ENCODE data around the gene PRDX1.
A peak's percentile ranks its signal among the peaks of the same experiment; 100 is the strongest.
"Not testable (repeated sequence)": the region's sequence is repeated elsewhere in the genome, so short reads cannot be mapped to it uniquely, and the experiment has no call there.

The PRDX1 gene

DNA sequence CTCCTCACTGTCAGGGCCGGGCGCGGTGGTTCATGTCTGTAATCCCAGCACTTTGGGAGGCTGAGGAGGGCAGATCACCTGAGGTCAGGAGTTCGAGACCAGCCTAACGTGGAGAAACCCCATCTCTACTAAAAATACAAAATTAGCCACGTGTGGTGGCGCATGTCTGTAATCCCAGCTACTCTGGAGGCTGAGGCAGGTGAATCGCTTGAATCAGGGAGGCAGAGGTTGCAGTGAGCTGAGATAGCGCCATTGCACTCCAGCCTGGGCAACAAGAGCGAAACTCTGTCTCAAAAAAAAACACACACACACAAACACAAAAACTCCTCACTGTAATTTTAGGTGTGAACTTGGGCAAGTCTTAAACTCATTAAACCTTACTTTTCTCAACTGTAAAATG is 2.3 kb upstream of the PRDX1 start:
- not testable (repeated sequence) for H4K91ac ChIP-seq (ENCODE audit: low read depth, low read length); H3K14ac ChIP-seq (ENCODE audit: low read length); H3K4ac ChIP-seq (ENCODE audit: low read depth, low read length); H3K4me3 ChIP-seq (ENCODE audit: low read depth, low read length); H4K8ac ChIP-seq (ENCODE audit: low read depth, low read length); DNase-seq; H2AFZ ChIP-seq (ENCODE audit: insufficient read depth, low read length, poor library complexity); H3K27me3 ChIP-seq (ENCODE audit: insufficient read depth, low read length); H4K12ac ChIP-seq (ENCODE audit: low read depth, low read length); H2BK5ac ChIP-seq (ENCODE audit: low read depth, low read length, poor library complexity); H3K36me3 ChIP-seq (ENCODE audit: control insufficient read depth in 1 of 2, insufficient read depth in 2 of 2, low read length in 2 of 2); H3K9ac ChIP-seq (ENCODE audit: low read length); H3K4me2 ChIP-seq (ENCODE audit: low read length); H3K9me3 ChIP-seq (ENCODE audit: insufficient read depth, low read depth, low read length); H3K18ac ChIP-seq (ENCODE audit: low read length); H2BK12ac ChIP-seq (ENCODE audit: low read length); H2AK5ac ChIP-seq (ENCODE audit: low read length); H3K23ac ChIP-seq (ENCODE audit: low read length); H3K27ac ChIP-seq (ENCODE audit: low read depth, low read length)
- peaks cover 15% of the 10 kb centered on the region for H3K79me1 ChIP-seq (ENCODE audit: low read length)
- peaks cover 20% of the 10 kb centered on the region for H3K79me2 ChIP-seq (ENCODE audit: control insufficient read depth, insufficient read depth, low read length, poor library complexity)
- peak overlapping the region; percentile 18 for H2BK120ac ChIP-seq (ENCODE audit: insufficient read depth, low read length, poor library complexity)
- no CpG with 5 or more reads among the region's 10 CpGs for WGBS (ENCODE audit: extremely low coverage, insufficient coverage, insufficient read length)
- peaks cover 0 to 12% of the 10 kb centered on the region in 2 experiments for H3K4me1 ChIP-seq (ENCODE audit: control insufficient read depth in 1 of 2, insufficient read depth in 2 of 2, low read length in 2 of 2)

DNA sequence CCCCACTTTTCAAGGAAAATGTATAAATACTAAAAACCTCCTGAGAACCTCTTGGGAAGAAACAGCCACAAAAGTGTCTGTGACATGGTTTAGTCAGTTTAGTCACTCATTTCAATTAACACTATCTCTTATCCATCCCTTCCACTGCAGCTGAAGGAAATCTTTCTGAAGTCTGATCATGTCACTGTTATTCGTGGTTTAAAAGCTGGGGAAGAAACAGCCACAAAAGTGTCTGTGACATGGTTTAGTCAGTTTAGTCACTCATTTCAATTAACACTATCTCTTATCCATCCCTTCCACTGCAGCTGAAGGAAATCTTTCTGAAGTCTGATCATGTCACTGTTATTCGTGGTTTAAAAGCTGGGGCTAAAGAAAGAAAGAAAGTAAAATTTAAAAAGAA is 1.8 kb upstream of the PRDX1 start:
- H2BK5ac ChIP-seq (ENCODE audit: low read depth, low read length, poor library complexity) = not testable (repeated sequence)
- no CpG with 5 or more reads among the region's 2 CpGs for WGBS (ENCODE audit: extremely low coverage, insufficient coverage, insufficient read length)

DNA sequence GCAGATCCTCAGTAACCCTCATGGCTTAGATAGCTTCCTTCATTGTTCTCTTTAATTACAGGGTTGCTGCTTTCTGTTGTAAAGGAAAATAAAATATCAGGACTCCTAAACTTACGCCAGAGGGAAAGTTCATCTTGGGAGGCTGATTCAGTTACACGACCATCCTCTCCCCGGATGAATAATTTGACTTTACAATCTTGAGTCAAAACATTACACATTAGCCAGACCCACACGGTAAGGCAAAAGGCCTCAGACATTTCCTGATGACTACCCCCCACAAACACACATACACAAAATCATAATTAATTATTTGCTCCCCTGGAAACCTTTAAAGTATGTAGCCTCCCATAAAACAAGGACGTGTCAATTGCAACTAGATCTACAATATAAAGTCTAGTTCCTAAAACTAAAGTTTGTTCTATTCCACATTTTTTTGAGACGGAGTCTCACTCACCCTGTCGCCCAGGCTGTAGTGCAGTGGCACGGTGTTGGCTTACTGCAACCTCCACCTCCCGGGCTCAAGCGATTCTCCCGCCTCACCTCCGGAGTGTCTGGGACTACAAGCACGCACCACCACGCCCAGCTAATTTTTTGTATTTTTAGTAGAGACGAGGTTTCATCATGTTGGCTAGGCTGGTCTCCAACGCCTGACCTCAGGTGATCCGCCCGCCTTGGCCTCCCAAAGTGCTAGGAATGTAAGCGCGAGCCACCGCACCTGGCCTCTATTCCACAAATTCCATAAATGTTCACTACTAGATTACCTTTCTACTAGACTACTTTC is 830 bp upstream of the PRDX1 start:
- WGBS (ENCODE audit: extremely low coverage, insufficient coverage, insufficient read length) = no CpG with 5 or more reads among the region's 21 CpGs
- peak; percentile 80 to 82 for DNase-seq
- Histone ChIP-seq H2AK5ac (ENCODE audit: low read length) (peak overlapping the region; percentile 67), H3K4me3 (ENCODE audit: low read depth, low read length) (peak overlapping the region; percentile 52), H2BK12ac (ENCODE audit: low read length) (peak overlapping the region; percentile 43), H3K9ac (ENCODE audit: low read length) (peak overlapping the region; percentile 4), H3K79me1 (ENCODE audit: low read length) (peaks cover 15% of the 10 kb centered on the region), H4K91ac (ENCODE audit: low read depth, low read length) (peak overlapping the region; percentile 89), H2AFZ (ENCODE audit: insufficient read depth, low read length, poor library complexity) (peak overlapping the region; percentile 24), H3K36me3 (ENCODE audit: control insufficient read depth in 1 of 2, insufficient read depth in 2 of 2, low read length in 2 of 2) (peaks cover 3 to 4% of the 10 kb centered on the region in 2 experiments), H2BK120ac (ENCODE audit: insufficient read depth, low read length, poor library complexity) (peak overlapping the region; percentile 72), H3K18ac (ENCODE audit: low read length) (no peak overlapping the region), H3K9me3 (ENCODE audit: insufficient read depth, low read depth, low read length) (no peaks in the 10 kb centered on the region), H3K4ac (ENCODE audit: low read depth, low read length) (peak overlapping the region; percentile 87), H3K79me2 (ENCODE audit: control insufficient read depth, insufficient read depth, low read length, poor library complexity) (peaks cover 20% of the 10 kb centered on the region), H3K4me2 (ENCODE audit: low read length) (peak overlapping the region; percentile 83), H4K12ac (ENCODE audit: low read depth, low read length) (peak overlapping the region; percentile 92), H2BK5ac (ENCODE audit: low read depth, low read length, poor library complexity) (peak overlapping the region; percentile 91), H3K27ac (ENCODE audit: low read depth, low read length) (peak overlapping the region; percentile 85), H3K27me3 (ENCODE audit: insufficient read depth, low read length) (no peaks in the 10 kb centered on the region), H3K14ac (ENCODE audit: low read length) (peak overlapping the region; percentile 87), H3K4me1 (ENCODE audit: control insufficient read depth in 1 of 2, insufficient read depth in 2 of 2, low read length in 2 of 2) (peaks cover 0 to 12% of the 10 kb centered on the region in 2 experiments), H4K8ac (ENCODE audit: low read depth, low read length) (peak overlapping the region; percentile 90), H3K23ac (ENCODE audit: low read length) (no peak overlapping the region)

More for the DNA sequence above, 1.8 kb upstream of the PRDX1 start:
- H3K4me1 ChIP-seq (ENCODE audit: control insufficient read depth in 1 of 2, insufficient read depth in 2 of 2, low read length in 2 of 2) = peaks cover 0 to 12% of the 10 kb centered on the region in 2 experiments
- H3K79me1 ChIP-seq (ENCODE audit: low read length) = peaks cover 15% of the 10 kb centered on the region
- H3K14ac ChIP-seq (ENCODE audit: low read length); H3K4me2 ChIP-seq (ENCODE audit: low read length); H3K36me3 ChIP-seq (ENCODE audit: control insufficient read depth in 1 of 2, insufficient read depth in 2 of 2, low read length in 2 of 2); H3K27me3 ChIP-seq (ENCODE audit: insufficient read depth, low read length); H4K12ac ChIP-seq (ENCODE audit: low read depth, low read length); H2BK120ac ChIP-seq (ENCODE audit: insufficient read depth, low read length, poor library complexity); H4K91ac ChIP-seq (ENCODE audit: low read depth, low read length); H2BK12ac ChIP-seq (ENCODE audit: low read length); DNase-seq; H3K9me3 ChIP-seq (ENCODE audit: insufficient read depth, low read depth, low read length); H3K4me3 ChIP-seq (ENCODE audit: low read depth, low read length); H4K8ac ChIP-seq (ENCODE audit: low read depth, low read length); H2AFZ ChIP-seq (ENCODE audit: insufficient read depth, low read length, poor library complexity); H3K4ac ChIP-seq (ENCODE audit: low read depth, low read length); H3K27ac ChIP-seq (ENCODE audit: low read depth, low read length); H3K23ac ChIP-seq (ENCODE audit: low read length); H3K9ac ChIP-seq (ENCODE audit: low read length); H2AK5ac ChIP-seq (ENCODE audit: low read length); H3K18ac ChIP-seq (ENCODE audit: low read length): not testable (repeated sequence)
- peaks cover 20% of the 10 kb centered on the region for H3K79me2 ChIP-seq (ENCODE audit: control insufficient read depth, insufficient read depth, low read length, poor library complexity)

DNA sequence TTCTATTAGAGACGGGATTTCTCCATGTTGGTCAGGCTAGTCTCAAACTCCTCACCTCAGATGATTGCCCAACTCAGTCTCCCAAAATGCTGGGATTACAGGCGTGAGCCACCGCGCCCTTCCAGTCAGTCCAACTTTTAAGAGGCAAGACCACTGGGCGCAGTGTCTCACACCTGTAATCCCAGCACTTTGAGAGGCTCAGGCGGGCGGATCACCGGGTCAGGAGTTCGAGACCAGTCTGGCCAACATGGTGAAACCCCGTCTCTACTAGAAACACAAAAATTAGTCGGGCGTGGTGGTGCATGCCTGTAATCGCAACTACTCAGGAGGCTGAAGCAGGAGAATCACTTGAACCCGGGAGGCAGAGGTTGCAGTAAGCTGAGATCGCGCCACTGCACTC is 1.9 kb downstream of the PRDX1 start:
- Histone ChIP-seq H3K4me2 (ENCODE audit: low read length) (peak overlapping the region; percentile 15), H3K4ac (ENCODE audit: low read depth, low read length) (peak overlapping the region; percentile 91), H3K79me1 (ENCODE audit: low read length) (peaks cover 15% of the 10 kb centered on the region), H3K36me3 (ENCODE audit: control insufficient read depth in 1 of 2, insufficient read depth in 2 of 2, low read length in 2 of 2) (peaks cover 15 to 27% of the 10 kb centered on the region in 2 experiments), H3K4me1 (ENCODE audit: control insufficient read depth in 1 of 2, insufficient read depth in 2 of 2, low read length in 2 of 2) (peaks cover 0 to 12% of the 10 kb centered on the region in 2 experiments), H3K79me2 (ENCODE audit: control insufficient read depth, insufficient read depth, low read length, poor library complexity) (peaks cover 20% of the 10 kb centered on the region)
- not testable (repeated sequence) for H3K14ac ChIP-seq (ENCODE audit: low read length); H3K27me3 ChIP-seq (ENCODE audit: insufficient read depth, low read length); H2AFZ ChIP-seq (ENCODE audit: insufficient read depth, low read length, poor library complexity); H2BK5ac ChIP-seq (ENCODE audit: low read depth, low read length, poor library complexity); H3K4me3 ChIP-seq (ENCODE audit: low read depth, low read length); H3K9me3 ChIP-seq (ENCODE audit: insufficient read depth, low read depth, low read length); H3K9ac ChIP-seq (ENCODE audit: low read length); H3K23ac ChIP-seq (ENCODE audit: low read length); H4K8ac ChIP-seq (ENCODE audit: low read depth, low read length); H2AK5ac ChIP-seq (ENCODE audit: low read length); H3K18ac ChIP-seq (ENCODE audit: low read length); H2BK120ac ChIP-seq (ENCODE audit: insufficient read depth, low read length, poor library complexity); DNase-seq; H4K91ac ChIP-seq (ENCODE audit: low read depth, low read length); H3K27ac ChIP-seq (ENCODE audit: low read depth, low read length); H2BK12ac ChIP-seq (ENCODE audit: low read length); H4K12ac ChIP-seq (ENCODE audit: low read depth, low read length)
- WGBS (ENCODE audit: extremely low coverage, insufficient coverage, insufficient read length) = no CpG with 5 or more reads among the region's 16 CpGs

Data from trophoblast cell (in vitro differentiated cells and primary cell).